NT2/D1 (cell line): ENCODE data around the gene MPP3.

Source experiments
- DNase-seq: peaks from one replicate; pipeline ENCODE4 v3.0.0-alpha.2; 2011; ENCODE audit warnings: low read depth, low spot score
- H3K27me3 ChIP-seq: 2 replicates; pipeline ENCODE4 v1.6.0; 2011; ENCODE audit warnings: mild to moderate bottlenecking; ENCODE audit not compliant: insufficient read length, insufficient read depth
- H3K36me3 ChIP-seq: 2 replicates; pipeline ENCODE4 v1.6.1; 2011; ENCODE audit warnings: mild to moderate bottlenecking, low read length, mixed read lengths; ENCODE audit not compliant: insufficient read depth, insufficient read length
- H3K4me1 ChIP-seq: 2 replicates; pipeline ENCODE4 v1.5.1; 2011; ENCODE audit not compliant: insufficient read depth, insufficient read length
- H3K4me3 ChIP-seq: 2 replicates; pipeline ENCODE4 v1.5.1; 2011; ENCODE audit warnings: low read depth; ENCODE audit not compliant: insufficient read length
- H3K9ac ChIP-seq: 2 replicates; pipeline ENCODE4 v1.6.0; 2011; ENCODE audit warnings: low read depth; ENCODE audit not compliant: insufficient read length
- H3K9me3 ChIP-seq: 2 replicates; pipeline ENCODE4 v1.5.1; 2011; ENCODE audit warnings: mild to moderate bottlenecking, low read length; ENCODE audit not compliant: insufficient read depth
- SUZ12 ChIP-seq: IDR thresholded peaks from 2 replicates; pipeline ENCODE4 v1.6.1; 2011; ENCODE audit not compliant: insufficient read length, insufficient read depth; ENCODE audit errors: extremely low read depth
- YY1 ChIP-seq: IDR thresholded peaks from 2 replicates; pipeline ENCODE4 v1.6.1; 2011; ENCODE audit not compliant: insufficient read length, insufficient read depth
- ZNF274 ChIP-seq: IDR thresholded peaks from 2 replicates; pipeline ENCODE4 v1.6.1; 2011; ENCODE audit warnings: mild to moderate bottlenecking, low read depth, low read length

MPP3 gene

GRCh38 chr17:43832976-43833829, at the start of gene MPP3:
Gene MPP3, minus strand, starts transcription at chr17:43833146. Its CDS starts 1,240 bp downstream, at chr17:43831906.
- peak within 1 kb of the TSS; percentile 81 for H3K9ac ChIP-seq
- H3K36me3 ChIP-seq = peaks cover 37% of the 10 kb centered on the region
- peaks cover 11% of the 10 kb centered on the region for H3K4me1 ChIP-seq
- peak within 1 kb of the TSS; percentile 70 for H3K4me3 ChIP-seq
- DNase-seq = no peak
- H3K9me3 ChIP-seq = peaks cover 11% of the 10 kb centered on the region
- no peak for TF ChIP-seq SUZ12
- TF ChIP-seq YY1 = no peak
- no peak for TF ChIP-seq ZNF274
- H3K27me3 ChIP-seq = peaks cover 16% of the 10 kb centered on the region

- Histone ChIP-seq H3K4me3 (no peak overlapping the region), H3K9me3 (no peaks in the 10 kb centered on the region), H3K9ac (no peak overlapping the region), H3K27me3 (no peaks in the 10 kb centered on the region), H3K36me3 (peaks cover 26% of the 10 kb centered on the region), H3K4me1 (peaks cover 15% of the 10 kb centered on the region)
- TF ChIP-seq ZNF274 (no peak), SUZ12 (no peak), YY1 (no peak)
- no peak for DNase-seq
These were observed 49.0 kb upstream of the MPP3 start for GRCh38 chr17:43881758-43882505.

GRCh38 chr17:43881181-43881580, 48.2 kb upstream of the MPP3 start:
- H3K36me3 ChIP-seq = peaks cover 27% of the 10 kb centered on the region
- H3K9me3 ChIP-seq = no peaks in the 10 kb centered on the region
- no peak for TF ChIP-seq YY1
- TF ChIP-seq SUZ12 = no peak
- TF ChIP-seq ZNF274 = no peak
- no peaks in the 10 kb centered on the region for H3K27me3 ChIP-seq
- H3K9ac ChIP-seq = no peak overlapping the region
- no peak for DNase-seq
- H3K4me1 ChIP-seq = peaks cover 15% of the 10 kb centered on the region
- no peak overlapping the region for H3K4me3 ChIP-seq

GRCh38 chr17:43880420-43880991, 47.6 kb upstream of the MPP3 start:
- Histone ChIP-seq H3K9me3 (no peaks in the 10 kb centered on the region), H3K9ac (no peak overlapping the region), H3K27me3 (no peaks in the 10 kb centered on the region), H3K36me3 (peaks cover 27% of the 10 kb centered on the region), H3K4me3 (no peak overlapping the region), H3K4me1 (peaks cover 15% of the 10 kb centered on the region)
- TF ChIP-seq ZNF274 (no peak), SUZ12 (no peak), YY1 (no peak)
- DNase-seq = no peak

- DNase-seq = no peak
- Histone ChIP-seq H3K4me3 (no peak overlapping the region), H3K27me3 (no peaks in the 10 kb centered on the region), H3K36me3 (peaks cover 27% of the 10 kb centered on the region), H3K4me1 (peaks cover 15% of the 10 kb centered on the region), H3K9ac (no peak overlapping the region), H3K9me3 (no peaks in the 10 kb centered on the region)
- TF ChIP-seq ZNF274 (no peak), YY1 (no peak), SUZ12 (no peak)
These were observed 46.9 kb upstream of the MPP3 start for GRCh38 chr17:43879723-43880419.

GRCh38 chr17:43878260-43879175, 45.6 kb upstream of the MPP3 start:
- Histone ChIP-seq H3K4me3 (no peak overlapping the region), H3K4me1 (peaks cover 15% of the 10 kb centered on the region), H3K27me3 (no peaks in the 10 kb centered on the region), H3K36me3 (peaks cover 27% of the 10 kb centered on the region), H3K9me3 (no peaks in the 10 kb centered on the region), H3K9ac (peak overlapping the region; percentile 58)
- no peak for TF ChIP-seq SUZ12
- no peak for TF ChIP-seq ZNF274
- TF ChIP-seq YY1 = no peak
- peak; percentile 68 for DNase-seq
